NCI-H1105 treated with DMSO at 0.1 percent for 48 hours (cell line): ENCODE results near the gene HPSE2.

Experiments
- DNase-seq: peaks from one replicate; lab custom pipeline; 2025; lab: John Stamatoyannopoulos, UW

HPSE2 gene

GRCh38 chr10:98675902-98676301, 559.8 kb downstream of the HPSE2 start:
- no peak for DNase-seq

GRCh38 chr10:98673171-98673782, 562.4 kb downstream of the HPSE2 start:
- DNase-seq = peak; percentile 24

DNA sequence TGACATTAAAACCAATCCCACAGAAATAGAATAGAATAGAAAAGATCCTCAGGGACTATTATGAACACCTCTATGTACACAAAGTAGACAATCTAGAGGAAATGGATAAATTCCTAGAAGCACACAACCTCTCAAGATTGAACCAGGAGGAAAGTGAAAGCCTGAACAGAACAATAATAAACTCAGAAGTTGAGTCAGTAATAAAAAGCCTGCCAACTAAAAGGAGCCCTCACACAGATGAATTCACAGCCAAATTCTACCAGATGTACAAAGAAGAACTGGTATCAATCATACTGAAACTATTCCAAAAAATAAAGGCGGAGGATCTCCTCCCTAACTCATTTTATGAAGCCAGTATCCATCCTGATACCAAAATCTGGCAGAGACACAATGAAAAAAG, 568.6 kb downstream of the HPSE2 start:
- DNase-seq = no peak

DNA sequence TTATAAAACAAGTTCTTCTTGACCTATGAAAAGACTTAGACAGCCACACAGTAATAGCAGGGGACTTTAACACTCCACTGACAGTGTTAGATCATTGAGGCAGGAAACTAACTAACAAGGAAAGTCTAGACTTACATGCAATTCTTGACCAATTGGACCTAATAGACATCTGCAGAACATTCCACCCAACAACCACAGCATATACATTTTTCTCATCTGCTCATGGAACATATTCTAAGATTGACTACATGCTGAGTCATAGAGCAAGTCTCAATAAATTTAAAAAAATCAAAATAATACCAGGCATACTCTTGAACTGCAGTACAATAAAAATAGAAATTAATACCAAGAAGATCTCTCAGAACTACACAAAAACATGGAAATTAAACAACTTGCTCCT, 569.4 kb downstream of the HPSE2 start:
- DNase-seq = no peak

DNA sequence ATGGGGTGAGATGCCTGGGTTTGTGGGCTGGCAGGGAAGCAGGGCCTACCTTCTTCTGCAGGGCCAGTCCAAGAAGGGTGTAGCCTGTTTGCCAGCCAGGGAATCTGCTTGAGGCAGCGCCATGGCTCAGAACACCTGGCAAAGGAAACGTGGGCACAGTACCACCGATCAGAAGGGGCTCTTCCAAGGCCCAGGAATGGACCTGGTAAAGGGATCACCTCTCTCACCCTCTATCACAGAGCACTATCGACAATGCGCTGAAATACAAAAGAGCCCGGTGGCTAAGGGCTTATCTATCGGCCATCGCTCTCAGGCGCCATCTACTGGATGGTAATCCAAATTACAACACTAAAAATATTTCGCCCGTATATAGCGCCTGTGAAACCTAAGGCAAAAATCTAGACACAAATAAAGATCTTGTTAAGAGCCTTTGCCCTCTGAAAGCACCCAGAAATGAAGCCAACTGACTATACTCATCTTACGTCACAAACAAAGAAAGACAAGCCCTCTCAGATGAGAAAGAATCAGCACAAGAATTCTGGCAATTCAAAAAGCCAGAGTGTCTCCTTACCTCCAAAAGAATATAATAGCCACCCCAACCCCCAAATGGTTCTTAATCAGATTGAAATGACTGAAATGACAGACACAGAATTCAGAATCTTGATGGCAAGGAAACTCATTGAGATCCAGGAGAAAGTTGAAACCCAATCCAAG, 571.2 kb downstream of the HPSE2 start:
- no peak for DNase-seq

DNA sequence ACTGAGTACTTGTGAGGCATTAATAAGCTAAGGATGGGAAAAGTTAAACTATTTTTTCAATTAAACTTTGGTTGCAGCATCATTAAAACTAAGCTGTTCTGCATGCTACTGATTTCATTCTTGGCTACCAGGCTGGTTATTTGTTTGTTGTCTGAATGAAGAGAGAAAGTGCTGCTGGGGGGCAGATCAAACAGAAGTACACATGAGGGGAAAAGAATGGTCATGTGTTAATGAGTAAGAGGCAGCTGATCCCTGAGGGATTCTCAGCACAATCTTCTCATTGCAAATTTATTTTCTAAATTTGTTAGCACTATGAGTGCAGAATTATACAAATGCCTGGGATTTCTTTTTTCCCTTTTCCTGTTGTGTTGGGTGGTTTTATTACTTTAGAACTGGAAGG, 575.7 kb downstream of the HPSE2 start:
- DNase-seq = no peak

GRCh38 chr10:98655492-98655891, 580.2 kb downstream of the HPSE2 start:
- no peak for DNase-seq

- no peak for DNase-seq
These were observed 586.5 kb downstream of the HPSE2 start for GRCh38 chr10:98649170-98649569.

- no peak for DNase-seq
These were observed 588.4 kb downstream of the HPSE2 start for GRCh38 chr10:98646998-98647917.

GRCh38 chr10:98644466-98644865, 591.2 kb downstream of the HPSE2 start:
- no peak for DNase-seq

- DNase-seq = no peak
These were observed 593.4 kb downstream of the HPSE2 start for GRCh38 chr10:98642281-98642680.

DNA sequence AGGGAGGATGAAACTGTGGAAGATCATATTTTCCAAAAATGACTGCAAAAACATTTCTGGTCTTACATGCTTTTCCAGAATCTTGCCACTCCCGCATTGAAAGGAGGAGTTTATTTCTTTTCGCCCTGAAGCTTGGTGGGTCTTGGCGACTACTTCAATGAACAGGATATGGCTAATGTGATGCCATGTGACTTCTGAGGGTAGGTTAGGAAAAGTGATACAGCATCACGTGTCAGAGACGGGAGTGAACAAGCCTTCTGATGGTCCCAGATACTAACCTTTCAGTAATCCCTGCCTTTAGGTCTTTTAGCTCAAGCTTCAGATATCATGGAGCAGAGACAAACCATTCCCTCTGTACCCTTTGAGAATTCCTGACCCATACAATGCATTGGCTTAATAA, 596.7 kb downstream of the HPSE2 start:
- DNase-seq = no peak

- no peak for DNase-seq
These were observed 598.7 kb downstream of the HPSE2 start for GRCh38 chr10:98636921-98637329.

DNA sequence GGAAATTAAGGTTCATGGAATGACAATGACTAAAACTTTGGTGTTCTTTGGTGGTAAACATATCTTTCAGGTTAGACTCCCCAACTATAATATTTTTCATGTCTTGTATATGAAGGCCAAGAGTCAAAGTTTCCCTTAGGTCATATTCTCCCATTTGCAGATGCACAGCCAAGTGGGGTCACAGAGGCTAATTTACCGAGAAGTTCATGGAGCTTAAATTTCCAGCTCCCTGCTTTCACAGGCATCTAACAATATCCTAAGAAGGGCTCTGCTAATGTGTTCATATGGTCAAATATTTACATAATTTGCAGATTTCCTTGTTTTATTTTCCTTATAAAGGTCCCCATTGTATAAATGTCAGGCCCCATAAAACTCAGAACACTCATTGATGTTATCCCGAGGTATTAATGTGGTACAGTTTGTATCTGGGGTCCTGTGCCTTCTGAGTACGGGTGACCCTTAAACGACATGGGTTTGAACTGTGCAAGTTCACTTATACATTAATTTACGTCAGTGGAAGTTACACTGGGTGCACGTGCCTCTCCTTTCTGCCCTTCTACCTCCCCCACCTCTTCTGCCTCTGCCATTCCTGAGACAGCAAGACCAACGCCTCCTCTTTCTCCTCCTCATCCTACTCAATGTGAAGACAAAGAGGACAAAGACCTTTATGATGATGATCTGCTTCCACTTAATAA, 603.0 kb downstream of the HPSE2 start:
- no peak for DNase-seq

- DNase-seq = no peak
These were observed 607.4 kb downstream of the HPSE2 start for GRCh38 chr10:98628206-98628605.

GRCh38 chr10:98627711-98628110, 607.9 kb downstream of the HPSE2 start:
- DNase-seq = no peak

DNA sequence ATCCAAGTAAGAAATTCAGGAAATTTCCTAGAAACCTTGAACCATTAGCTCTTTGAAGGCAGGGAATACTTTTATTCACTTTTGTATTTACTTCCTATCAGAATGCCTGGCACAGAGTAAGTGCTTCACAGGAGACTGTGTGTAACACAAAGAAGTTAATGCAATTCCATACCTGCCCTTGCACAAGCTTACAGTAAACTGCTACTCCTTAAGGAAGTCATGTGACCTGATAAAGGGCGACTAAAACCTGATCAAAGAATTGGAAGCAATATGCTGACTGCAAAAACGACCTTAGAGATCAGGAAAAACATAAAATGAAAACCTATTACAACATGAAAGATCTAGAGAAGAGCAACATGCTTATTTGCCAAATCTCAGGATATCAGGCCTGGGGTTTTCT, 610.7 kb downstream of the HPSE2 start:
- no peak for DNase-seq

GRCh38 chr10:98623176-98623575, 612.5 kb downstream of the HPSE2 start:
- no peak for DNase-seq

DNA sequence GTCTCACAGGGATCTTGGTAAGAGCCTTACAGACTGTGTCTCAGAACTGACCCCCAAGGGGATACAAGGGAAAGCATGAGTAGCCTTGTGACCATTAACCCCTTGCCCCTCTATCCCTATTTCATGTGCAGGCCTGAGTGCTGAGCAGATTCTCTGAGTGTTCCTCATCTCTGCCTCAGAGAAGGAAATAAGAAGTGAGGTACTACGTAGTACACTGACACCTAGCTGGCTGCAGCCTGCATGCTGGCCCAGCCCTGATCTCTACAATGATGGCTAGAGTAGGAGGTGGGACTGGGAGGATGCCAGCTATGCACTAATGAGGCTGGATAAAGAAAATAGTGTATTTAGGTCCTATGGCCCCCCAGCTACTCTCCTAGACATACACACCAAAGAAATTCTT, 614.0 kb downstream of the HPSE2 start:
- DNase-seq = no peak

DNA sequence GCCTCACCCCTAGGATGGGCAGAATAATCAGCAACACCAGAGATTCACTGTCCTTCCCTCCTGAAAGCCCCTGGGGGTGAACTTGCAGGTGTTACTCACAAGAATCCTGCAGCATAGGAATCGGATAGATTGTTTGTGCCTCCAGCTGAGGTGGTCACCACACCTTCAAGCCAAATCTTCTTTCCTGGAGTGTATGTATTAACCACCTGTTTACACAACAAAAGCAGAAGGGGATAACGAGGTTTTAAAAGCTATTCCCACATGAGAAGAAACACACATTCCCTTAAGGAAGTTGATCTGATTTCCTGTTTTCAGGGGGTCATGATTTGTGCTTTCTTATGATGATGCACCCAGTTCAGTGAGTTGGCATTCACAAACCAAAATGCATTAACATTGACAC, 615.1 kb downstream of the HPSE2 start:
- no peak for DNase-seq

GRCh38 chr10:98619446-98619845, 616.2 kb downstream of the HPSE2 start:
- DNase-seq = no peak

- no peak for DNase-seq
These were observed 617.6 kb downstream of the HPSE2 start for GRCh38 chr10:98617906-98618520.
